ENCODE results near the gene NR5A1. TPM values are rescaled to one million over a fixed set of nuclear protein-coding genes. Genes with fewer than 3 reads are reported as not detected.

NR5A1 gene
- total RNA-seq, 2 donors from 2014 or later, result 0.82 TPM; not detected in 1

DNA sequence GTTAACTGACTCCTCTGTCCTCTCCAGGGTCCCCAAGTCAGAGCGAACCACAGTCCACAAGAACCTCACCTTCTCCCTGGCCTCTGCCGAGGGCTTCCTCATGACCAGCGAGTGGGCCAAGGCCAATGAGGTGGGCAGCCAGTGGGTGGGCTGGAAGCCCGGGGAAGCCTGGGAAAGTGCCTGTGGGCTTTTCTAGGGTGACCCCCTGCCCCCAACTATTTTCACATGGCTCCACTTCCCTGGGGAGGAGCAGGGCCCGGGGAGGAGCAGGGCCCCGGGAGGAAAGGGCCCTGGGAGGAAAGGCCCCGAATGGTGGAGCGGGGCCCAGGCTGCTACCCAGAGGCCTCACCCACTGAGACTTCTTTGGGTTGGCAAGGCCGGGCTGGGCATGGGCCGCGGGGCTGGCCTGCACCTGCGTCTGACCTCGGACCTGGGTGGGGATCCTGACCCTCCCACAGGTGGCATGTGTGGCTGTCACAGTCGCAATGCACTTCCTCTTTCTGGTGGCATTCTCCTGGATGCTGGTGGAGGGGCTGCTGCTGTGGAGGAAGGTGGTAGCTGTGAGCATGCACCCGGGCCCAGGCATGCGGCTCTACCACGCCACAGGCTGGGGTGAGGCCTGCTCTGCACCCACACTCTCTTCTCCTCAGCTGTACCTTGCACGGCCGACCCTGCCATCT, 39.0 kb downstream of the NR5A1 start:
- DNase-seq, result no peak
- TF ChIP-seq, protein P1, sequence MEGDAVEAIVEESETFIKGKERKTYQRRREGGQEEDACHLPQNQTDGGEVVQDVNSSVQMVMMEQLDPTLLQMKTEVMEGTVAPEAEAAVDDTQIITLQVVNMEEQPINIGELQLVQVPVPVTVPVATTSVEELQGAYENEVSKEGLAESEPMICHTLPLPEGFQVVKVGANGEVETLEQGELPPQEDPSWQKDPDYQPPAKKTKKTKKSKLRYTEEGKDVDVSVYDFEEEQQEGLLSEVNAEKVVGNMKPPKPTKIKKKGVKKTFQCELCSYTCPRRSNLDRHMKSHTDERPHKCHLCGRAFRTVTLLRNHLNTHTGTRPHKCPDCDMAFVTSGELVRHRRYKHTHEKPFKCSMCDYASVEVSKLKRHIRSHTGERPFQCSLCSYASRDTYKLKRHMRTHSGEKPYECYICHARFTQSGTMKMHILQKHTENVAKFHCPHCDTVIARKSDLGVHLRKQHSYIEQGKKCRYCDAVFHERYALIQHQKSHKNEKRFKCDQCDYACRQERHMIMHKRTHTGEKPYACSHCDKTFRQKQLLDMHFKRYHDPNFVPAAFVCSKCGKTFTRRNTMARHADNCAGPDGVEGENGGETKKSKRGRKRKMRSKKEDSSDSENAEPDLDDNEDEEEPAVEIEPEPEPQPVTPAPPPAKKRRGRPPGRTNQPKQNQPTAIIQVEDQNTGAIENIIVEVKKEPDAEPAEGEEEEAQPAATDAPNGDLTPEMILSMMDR (IDR thresholded peaks at IDR 0.05), result no peak
- Histone ChIP-seq H3K27ac (no peak overlapping the region), H3K4me3 (no peak overlapping the region), H3K36me3 (no peaks in the 10 kb centered on the region), H3K9ac (ENCODE audit: low read depth in 2 of 2, low read length in 2 of 2) (no peak overlapping the region), H3K9me3 (no peaks in the 10 kb centered on the region), H3K4me1 (no peaks in the 10 kb centered on the region), H3K27me3 (no peaks in the 10 kb centered on the region)
- intact Hi-C loops (cut with DNase I), result no loop called here

DNA sequence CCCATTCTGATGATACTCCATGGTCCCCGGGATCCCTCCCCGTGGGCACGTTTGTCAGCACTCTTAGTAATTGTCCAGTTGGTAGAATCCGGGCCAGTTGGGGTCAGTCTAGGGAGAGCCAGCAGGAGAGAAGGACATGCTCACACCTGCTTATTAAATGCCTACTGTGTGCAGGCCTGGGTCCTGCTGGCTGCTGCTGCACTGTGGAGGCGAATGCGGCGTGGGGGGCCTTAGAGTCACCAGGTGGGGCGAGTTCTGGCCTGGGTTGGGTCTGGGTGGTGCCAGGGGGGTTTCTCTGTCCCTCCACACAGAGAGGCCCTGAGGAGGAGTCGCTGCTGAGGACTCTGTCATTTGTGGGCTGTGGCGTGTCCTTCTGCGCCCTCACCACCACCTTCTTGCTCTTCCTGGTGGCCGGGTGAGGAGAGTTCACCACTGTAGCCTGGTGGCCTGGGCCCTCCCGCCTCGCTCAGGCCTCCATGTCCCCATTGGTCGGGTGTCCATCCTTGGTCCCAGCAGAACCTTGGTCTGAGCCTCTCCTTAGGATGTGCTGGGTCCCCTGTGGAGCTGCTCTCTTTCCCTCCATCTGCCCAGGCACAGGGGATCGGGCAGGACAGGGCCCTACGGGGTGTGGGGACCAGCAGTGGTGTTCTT, 39.7 kb downstream of the NR5A1 start:
- H3K27ac ChIP-seq, result no peak overlapping the region
- no peak overlapping the region for H3K4me3 ChIP-seq
- H3K36me3 ChIP-seq, result no peaks in the 10 kb centered on the region
- TF ChIP-seq, protein P1 (IDR thresholded peaks at IDR 0.05), result no peak
- no peaks in the 10 kb centered on the region for H3K4me1 ChIP-seq
- H3K9ac ChIP-seq (ENCODE audit: low read depth in 2 of 2, low read length in 2 of 2), result no peak overlapping the region
- no peaks in the 10 kb centered on the region for H3K9me3 ChIP-seq
- no peak for DNase-seq
- intact Hi-C loops (cut with DNase I), result no loop called here
- no peaks in the 10 kb centered on the region for H3K27me3 ChIP-seq

DNA sequence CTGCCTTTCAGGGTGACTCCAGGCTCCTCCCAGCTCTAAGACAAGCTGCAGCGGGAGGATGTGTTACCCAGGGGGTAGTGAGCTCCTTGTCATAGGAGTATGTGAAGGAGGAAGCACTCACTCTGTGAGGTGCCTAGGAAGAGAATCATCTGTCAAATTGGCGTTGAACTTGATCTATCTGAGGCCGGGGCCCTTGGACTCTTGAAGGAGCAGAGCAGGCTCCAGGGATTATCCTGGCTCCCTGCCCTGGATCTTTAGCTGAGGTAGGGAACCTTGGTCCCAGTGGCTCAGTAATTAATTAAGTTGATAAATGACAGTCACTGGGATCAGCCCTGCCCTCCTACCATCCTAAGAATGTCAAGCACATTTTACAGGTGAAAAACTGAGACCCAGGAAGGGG, 41.5 kb downstream of the NR5A1 start:
- no peaks in the 10 kb centered on the region for H3K36me3 ChIP-seq
- no peak for DNase-seq
- no peak overlapping the region for H3K4me3 ChIP-seq
- H3K9me3 ChIP-seq, result no peaks in the 10 kb centered on the region
- H3K9ac ChIP-seq (ENCODE audit: low read depth in 2 of 2, low read length in 2 of 2), result no peak overlapping the region
- no peaks in the 10 kb centered on the region for H3K27me3 ChIP-seq
- TF ChIP-seq, protein P1 (IDR thresholded peaks at IDR 0.05), result no peak
- no peak overlapping the region for H3K27ac ChIP-seq
- no peaks in the 10 kb centered on the region for H3K4me1 ChIP-seq
- intact Hi-C loops (cut with DNase I), result no loop called here

DNA sequence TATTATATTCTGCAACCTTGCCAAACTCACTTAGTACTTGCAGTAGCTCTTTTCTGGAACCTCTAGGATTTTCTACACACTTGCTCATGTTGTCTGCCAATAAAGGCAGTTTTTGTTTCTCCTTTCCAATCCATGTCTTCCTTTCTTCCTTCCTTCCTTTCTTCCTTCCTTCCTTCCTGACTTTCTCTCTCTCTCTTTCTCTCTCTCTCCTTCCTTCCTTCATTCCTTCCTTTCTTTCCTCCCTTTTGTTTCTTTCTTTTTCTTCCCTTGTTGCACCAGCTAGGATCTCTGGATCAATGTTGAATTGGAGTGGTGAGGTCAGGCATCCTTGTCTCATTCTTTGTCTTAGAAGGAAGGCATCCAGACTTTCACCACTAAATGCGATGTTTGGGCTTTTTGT, 44.5 kb downstream of the NR5A1 start:
- intact Hi-C loops (cut with DNase I), result no loop called here
- H3K9ac ChIP-seq (ENCODE audit: low read depth in 2 of 2, low read length in 2 of 2), result no peak overlapping the region
- DNase-seq, result no peak
- no peak overlapping the region for H3K27ac ChIP-seq
- H3K4me3 ChIP-seq, result no peak overlapping the region
- H3K4me1 ChIP-seq, result no peaks in the 10 kb centered on the region
- TF ChIP-seq, protein P1 (IDR thresholded peaks at IDR 0.05), result no peak
- H3K36me3 ChIP-seq, result no peaks in the 10 kb centered on the region
- H3K27me3 ChIP-seq, result no peaks in the 10 kb centered on the region
- no peaks in the 10 kb centered on the region for H3K9me3 ChIP-seq

DNA sequence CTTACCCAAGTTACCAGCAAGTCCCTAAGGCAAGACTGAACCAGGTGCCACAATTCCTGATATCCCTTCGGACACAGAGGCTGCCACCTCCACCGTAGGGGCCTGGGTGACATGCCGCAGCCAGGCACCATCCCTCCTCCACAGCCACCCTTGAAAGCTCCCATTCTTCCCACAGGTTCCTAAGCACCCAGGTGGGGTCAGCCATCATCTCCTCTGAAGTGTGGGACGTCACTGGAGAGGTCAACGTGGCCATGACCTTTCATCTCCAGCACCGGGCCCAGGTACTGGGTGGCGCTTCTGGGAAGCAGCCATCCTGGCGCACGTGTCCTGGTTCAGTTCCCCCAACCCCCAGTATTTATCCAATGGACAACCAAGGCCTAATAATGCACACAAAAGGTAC, 48.8 kb downstream of the NR5A1 start:
- no peak overlapping the region for H3K4me3 ChIP-seq
- DNase-seq, result no peak
- no peaks in the 10 kb centered on the region for H3K4me1 ChIP-seq
- no peaks in the 10 kb centered on the region for H3K36me3 ChIP-seq
- H3K9me3 ChIP-seq, result no peaks in the 10 kb centered on the region
- intact Hi-C loops (cut with DNase I), result no loop called here
- H3K9ac ChIP-seq (ENCODE audit: low read depth in 2 of 2, low read length in 2 of 2), result no peak overlapping the region
- TF ChIP-seq, protein P1 (IDR thresholded peaks at IDR 0.05), result no peak
- H3K27me3 ChIP-seq, result peaks cover 2% of the 10 kb centered on the region
- H3K27ac ChIP-seq, result no peak overlapping the region

Data from colonic mucosa (tissue), 4 donors.